HepG2 (cell line): ENCODE measurements around the gene TTC6. TPM values are rescaled to one million over a fixed set of nuclear protein-coding genes. Genes with fewer than 3 reads are reported as not detected.

ENCODE experiments used
- EHMT2 ChIP-seq: fragments of 200-600 bp; sonication (generic); IDR thresholded peaks from 2 replicates; pipeline ENCODE4 v1.7.0; 2017; ENCODE audit warnings: antibody characterized with exemption, low read depth, low read length, borderline replicate concordance
- FIP1L1 ChIP-seq: fragments of 200-400 bp; formaldehyde crosslinking; IDR thresholded peaks from 2 replicates; pipeline ENCODE4 v1.6.1; 2018; ENCODE audit warnings: low read depth, mild to moderate bottlenecking, low read length, moderate library complexity, borderline replicate concordance; ENCODE audit not compliant: insufficient read depth
- HNF4A ChIP-seq: sonication (generic); formaldehyde crosslinking; IDR thresholded peaks from 2 replicates; pipeline ENCODE4 v1.4.0; 2020; ENCODE audit warnings: missing genetic modification reagents
- KDM2A ChIP-seq: sonication (generic); formaldehyde crosslinking; IDR thresholded peaks from 2 replicates; pipeline ENCODE4 v1.4.0; 2020; ENCODE audit warnings: low read depth, missing genetic modification reagents, borderline replicate concordance
- MED8 ChIP-seq: sonication (generic); formaldehyde crosslinking; IDR thresholded peaks from 2 replicates; pipeline ENCODE4 v1.8.1; 2023; ENCODE audit warnings: mild to moderate bottlenecking, missing genetic modification reagents; ENCODE audit not compliant: insufficient replicate concordance
- MXI1 ChIP-seq: IDR thresholded peaks from 3 replicates; pipeline ENCODE4 v1.6.1; 2012; ENCODE audit warnings: low read depth, low read length, inconsistent platforms, borderline replicate concordance
- NFYB ChIP-seq: sonication (generic); formaldehyde crosslinking; IDR thresholded peaks from 2 replicates; pipeline ENCODE4 v1.4.0; 2020; ENCODE audit warnings: missing genetic modification reagents
- NFYC ChIP-seq: IDR thresholded peaks from 2 replicates; pipeline ENCODE4 v1.6.1; 2016; ENCODE audit warnings: missing genetic modification reagents, missing compliant biosample characterization
- PHF21A ChIP-seq: sonication (generic); formaldehyde crosslinking; IDR thresholded peaks from 2 replicates; pipeline ENCODE4 v1.5.0; 2020; ENCODE audit warnings: mild to moderate bottlenecking, missing genetic modification reagents
- SMAD1 ChIP-seq: sonication (generic); formaldehyde crosslinking; IDR thresholded peaks from 2 replicates; pipeline ENCODE4 v1.4.0; 2020; ENCODE audit warnings: missing genetic modification reagents, low read depth, mild to moderate bottlenecking, borderline replicate concordance
- SMYD3 ChIP-seq: sonication (generic); formaldehyde crosslinking; IDR thresholded peaks from 2 replicates; pipeline ENCODE4 v1.8.1; 2023; ENCODE audit warnings: mild to moderate bottlenecking, missing genetic modification reagents
- TCF7 ChIP-seq: sonication (generic); IDR thresholded peaks from 2 replicates; pipeline ENCODE4 v1.6.1; 2016; ENCODE audit warnings: antibody characterized with exemption, low read depth
- TSC22D2 ChIP-seq: sonication (generic); formaldehyde crosslinking; IDR thresholded peaks from 2 replicates; pipeline ENCODE4 v1.5.1; 2020; ENCODE audit warnings: missing genetic modification reagents, mild to moderate bottlenecking, borderline replicate concordance
- ZC3H4 ChIP-seq: sonication (generic); formaldehyde crosslinking; IDR thresholded peaks from 2 replicates; pipeline ENCODE4 v1.4.0; 2020; ENCODE audit warnings: missing genetic modification reagents, borderline replicate concordance
- ZKSCAN5 ChIP-seq: sonication (generic); formaldehyde crosslinking; IDR thresholded peaks from 2 replicates; pipeline ENCODE4 v1.5.1; 2020; ENCODE audit warnings: mild to moderate bottlenecking, missing genetic modification reagents
- ZKSCAN8 ChIP-seq: IDR thresholded peaks from 2 replicates; pipeline ENCODE4 v1.6.1; 2016; ENCODE audit warnings: borderline replicate concordance, missing genetic modification reagents, missing compliant biosample characterization
- ZMYM2 ChIP-seq: sonication (generic); formaldehyde crosslinking; IDR thresholded peaks from 2 replicates; pipeline ENCODE4 v1.8.0; 2022; ENCODE audit warnings: mild to moderate bottlenecking, missing genetic modification reagents
- ZNF180 ChIP-seq: sonication (generic); formaldehyde crosslinking; IDR thresholded peaks from 2 replicates; pipeline ENCODE4 v1.4.0; 2020; ENCODE audit warnings: low read depth, missing genetic modification reagents, borderline replicate concordance
- ZNF30 ChIP-seq: sonication (generic); formaldehyde crosslinking; IDR thresholded peaks from 2 replicates; pipeline ENCODE4 v1.5.0; 2020; ENCODE audit warnings: mild to moderate bottlenecking, missing genetic modification reagents
- ZNF484 ChIP-seq: sonication (generic); formaldehyde crosslinking; IDR thresholded peaks from 2 replicates; pipeline ENCODE4 v1.5.1; 2020; ENCODE audit warnings: mild to moderate bottlenecking, low read depth, missing genetic modification reagents, borderline replicate concordance
- ZNF891 ChIP-seq: sonication (generic); formaldehyde crosslinking; IDR thresholded peaks from 2 replicates; pipeline ENCODE4 v1.5.0; 2020; ENCODE audit warnings: mild to moderate bottlenecking, missing genetic modification reagents
- polyA plus RNA-seq, 8 experiments: library from polyadenylated mRNA; depleted of rRNA in 3 of 8; stranded (reverse) in 7 of 8; unstranded in 1 of 8; fragments of >200 nt; fragmentation: Illumina TruSeq in 4 of 8; extraction: Trizol in 4 of 8; gene quantifications; 2 replicates each; pipeline versions ENCODE4 v1.2.1 to v1.2.3, GENCODE V29; 2011 to 2016; ENCODE audit warnings: low read depth in 4 of 8, missing spikeins in 1 of 8, mixed read lengths in 1 of 8; ENCODE audit not compliant: insufficient read depth in 1 of 8
- total RNA-seq, 5 experiments: library from RNA; depleted of rRNA; stranded (reverse); fragments of >200 nt; fragmentation: Illumina TruSeq; extraction: Trizol; gene quantifications; 2 replicates each; pipeline ENCODE4 v1.2.3, GENCODE V29; 2016; ENCODE audit warnings: low read depth in 1 of 5
- TF ChIP-seq, protein P1 (sequence below): sonication (generic); formaldehyde crosslinking; IDR thresholded peaks from 2 replicates; pipeline ENCODE4 v1.4.0; 2020; ENCODE audit warnings: missing genetic modification reagents
- TF ChIP-seq, protein P2 (sequence below): sonication (generic); formaldehyde crosslinking; IDR thresholded peaks from 2 replicates; pipeline ENCODE4 v1.5.1; 2020; ENCODE audit warnings: mild to moderate bottlenecking, missing genetic modification reagents, borderline replicate concordance
- TF ChIP-seq, protein P3 (sequence below): sonication (generic); formaldehyde crosslinking; IDR thresholded peaks from 2 replicates; pipeline ENCODE4 v1.4.0; 2020; ENCODE audit warnings: missing genetic modification reagents
- TF ChIP-seq, protein P4 (sequence below): sonication (generic); formaldehyde crosslinking; IDR thresholded peaks from 2 replicates; pipeline ENCODE4 v1.5.1; 2020; ENCODE audit warnings: missing genetic modification reagents, mild to moderate bottlenecking, borderline replicate concordance

Gene TTC6
- total and polyA plus RNA-seq, 2 of the 13 experiments (the other 11 are each of a cell fraction or from before 2014, with no cell fraction given): 9.3 to 27.4 TPM

DNA sequence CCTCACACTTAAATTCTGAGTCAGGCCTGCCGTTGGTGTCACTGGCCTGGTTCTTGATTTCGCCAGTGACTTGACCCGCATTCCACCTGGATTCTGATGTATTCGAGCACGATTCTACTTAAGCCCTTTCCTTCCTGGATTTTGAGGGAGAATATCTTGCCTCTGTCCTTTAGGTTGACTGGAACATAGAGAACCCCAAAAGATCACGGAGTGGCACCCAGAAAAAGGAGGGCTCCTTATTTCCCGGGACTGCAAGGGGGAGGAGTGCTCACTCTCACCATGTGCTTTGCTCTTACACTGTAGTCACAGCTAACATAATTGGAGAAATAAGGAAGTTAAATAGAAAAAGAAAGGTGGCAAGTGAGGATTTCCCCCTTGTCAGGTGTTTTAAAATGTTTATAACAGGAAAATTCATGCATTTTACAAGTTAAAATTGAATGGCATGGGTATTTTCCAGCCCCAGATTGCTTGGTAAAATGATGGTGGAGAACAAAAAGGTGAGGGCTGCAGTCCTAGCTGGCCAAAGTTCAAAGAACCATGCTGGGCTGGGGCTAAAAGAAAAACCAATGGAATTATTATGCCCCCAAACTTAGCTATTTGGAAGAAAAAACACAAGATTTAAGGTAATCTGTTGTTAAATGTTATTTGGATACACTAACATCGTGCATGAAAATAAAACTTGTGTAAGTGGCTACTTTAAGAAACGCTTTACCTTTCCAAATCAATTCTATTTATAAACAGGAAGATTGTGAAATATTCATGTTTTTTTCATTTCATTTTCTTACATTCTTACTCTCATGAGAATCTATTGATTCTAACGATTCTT lies 9.2 kb upstream of the TTC6 start (continued):
- TF ChIP-seq, protein P1, sequence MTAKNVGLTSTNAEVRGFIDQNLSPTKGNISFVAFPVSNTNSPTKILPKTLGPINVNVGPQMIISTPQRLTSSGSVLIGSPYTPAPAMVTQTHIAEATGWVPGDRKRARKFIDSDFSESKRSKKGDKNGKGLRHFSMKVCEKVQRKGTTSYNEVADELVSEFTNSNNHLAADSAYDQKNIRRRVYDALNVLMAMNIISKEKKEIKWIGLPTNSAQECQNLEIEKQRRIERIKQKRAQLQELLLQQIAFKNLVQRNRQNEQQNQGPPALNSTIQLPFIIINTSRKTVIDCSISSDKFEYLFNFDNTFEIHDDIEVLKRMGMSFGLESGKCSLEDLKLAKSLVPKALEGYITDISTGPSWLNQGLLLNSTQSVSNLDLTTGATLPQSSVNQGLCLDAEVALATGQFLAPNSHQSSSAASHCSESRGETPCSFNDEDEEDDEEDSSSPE (CRISPR knock-in tag): no peak
- TF ChIP-seq MXI1: no peak
- TF ChIP-seq ZKSCAN8 (CRISPR knock-in tag): peak; percentile 28; the same call in 1 of the 2 replicates
- TF ChIP-seq FIP1L1: no peak
- TF ChIP-seq, protein P2, sequence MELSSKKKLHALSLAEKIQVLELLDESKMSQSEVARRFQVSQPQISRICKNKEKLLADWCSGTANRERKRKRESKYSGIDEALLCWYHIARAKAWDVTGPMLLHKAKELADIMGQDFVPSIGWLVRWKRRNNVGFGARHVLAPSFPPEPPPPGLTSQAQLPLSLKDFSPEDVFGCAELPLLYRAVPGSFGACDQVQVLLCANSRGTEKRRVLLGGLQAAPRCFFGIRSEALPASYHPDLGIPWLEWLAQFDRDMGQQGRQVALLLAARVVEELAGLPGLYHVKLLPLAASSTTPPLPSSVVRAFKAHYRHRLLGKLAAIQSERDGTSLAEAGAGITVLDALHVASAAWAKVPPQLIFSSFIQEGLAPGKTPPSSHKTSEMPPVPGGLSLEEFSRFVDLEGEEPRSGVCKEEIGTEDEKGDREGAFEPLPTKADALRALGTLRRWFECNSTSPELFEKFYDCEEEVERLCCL: 0 out of 2 replicates have a peak, but pooled peaks have one; percentile 4
- TF ChIP-seq ZC3H4 (CRISPR knock-in tag): no peak
- TF ChIP-seq, protein P3, sequence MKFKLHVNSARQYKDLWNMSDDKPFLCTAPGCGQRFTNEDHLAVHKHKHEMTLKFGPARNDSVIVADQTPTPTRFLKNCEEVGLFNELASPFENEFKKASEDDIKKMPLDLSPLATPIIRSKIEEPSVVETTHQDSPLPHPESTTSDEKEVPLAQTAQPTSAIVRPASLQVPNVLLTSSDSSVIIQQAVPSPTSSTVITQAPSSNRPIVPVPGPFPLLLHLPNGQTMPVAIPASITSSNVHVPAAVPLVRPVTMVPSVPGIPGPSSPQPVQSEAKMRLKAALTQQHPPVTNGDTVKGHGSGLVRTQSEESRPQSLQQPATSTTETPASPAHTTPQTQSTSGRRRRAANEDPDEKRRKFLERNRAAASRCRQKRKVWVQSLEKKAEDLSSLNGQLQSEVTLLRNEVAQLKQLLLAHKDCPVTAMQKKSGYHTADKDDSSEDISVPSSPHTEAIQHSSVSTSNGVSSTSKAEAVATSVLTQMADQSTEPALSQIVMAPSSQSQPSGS (CRISPR knock-in tag): peak; percentile 42
- no peak for TF ChIP-seq ZKSCAN5
- TF ChIP-seq ZNF484 (CRISPR knock-in tag): no peak
- peak; percentile 92 for TF ChIP-seq HNF4A (CRISPR knock-in tag)
- TF ChIP-seq TSC22D2 (CRISPR knock-in tag): 0 out of 2 replicates have a peak, but pooled peaks have one; percentile 58
- no peak for TF ChIP-seq SMAD1 (CRISPR knock-in tag)
- no peak for TF ChIP-seq NFYB
- TF ChIP-seq PHF21A: no peak
- no peak for TF ChIP-seq SMYD3 (CRISPR knock-in tag)
- no peak for TF ChIP-seq ZMYM2 (CRISPR knock-in tag)
- TF ChIP-seq MED8 (CRISPR knock-in tag): no peak
- no peak for TF ChIP-seq ZNF30 (CRISPR knock-in tag)
- peak; percentile 90 for TF ChIP-seq EHMT2
- TF ChIP-seq, protein P4, sequence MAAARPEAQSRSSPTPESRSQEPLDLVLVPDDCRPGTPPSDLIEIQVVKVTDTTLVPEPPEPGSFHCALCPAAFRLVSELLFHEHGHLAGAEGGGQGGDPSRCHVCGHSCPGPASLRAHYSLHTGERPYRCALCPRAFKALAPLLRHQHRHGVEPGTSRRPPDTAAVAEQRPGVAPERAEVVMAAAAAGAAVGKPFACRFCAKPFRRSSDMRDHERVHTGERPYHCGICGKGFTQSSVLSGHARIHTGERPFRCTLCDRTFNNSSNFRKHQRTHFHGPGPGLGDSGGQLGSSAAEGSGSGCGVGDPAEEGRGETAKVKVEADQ (CRISPR knock-in tag): no peak; the same call in 1 of the 2 replicates
- no peak for TF ChIP-seq KDM2A (CRISPR knock-in tag)
- TF ChIP-seq ZNF891 (CRISPR knock-in tag): no peak
- TF ChIP-seq TCF7: 0 out of 2 replicates have a peak, but pooled peaks have one; percentile 14
- TF ChIP-seq ZNF180: no peak
- no peak for TF ChIP-seq NFYC (CRISPR knock-in tag)
